Posterior vena cava (tissue), 2 donors: ENCODE results near the gene CHDH. TPM values are rescaled to one million over a fixed set of nuclear protein-coding genes. Genes with fewer than 3 reads are reported as not detected.

Experiments used
- DNase-seq: peaks from one replicate; pipeline ENCODE4 v3.0.0-alpha.2; 2020; ENCODE audit warnings: low spot score
- intact Hi-C, 2 donors: fragments of 100-400 bp; cut with DNase I; formaldehyde crosslinking; loops; one replicate each; pipeline versions ENCODE4 v1.14.1 to v1.14.2; 2022 to 2023
- long read RNA-seq, 2 donors: library from polyadenylated mRNA; unstranded; transcript quantifications; one replicate each; pipeline ENCODE4 v2.0.0, GENCODE V29; 2020 to 2021
- total RNA-seq, 2 donors: library from RNA; stranded (reverse); fragmentation: NEBNext Ultra II Directional; extraction: Animal tissue kit (Norgen Biotek cat#: 25700); gene quantifications; one replicate each; pipeline ENCODE4 v1.2.1, GENCODE V29; 2021
- donor health status: DM: yes; HTN: yes; CAD: no.
- donor health status: DM: yes; HTN: yes; CAD: no.

CHDH gene
- total RNA-seq = 1 to 10 TPM; 2.0 to 3.7 TPM
- long read RNA-seq, donor 1, full-length matches to known transcripts = 1 of 1 reads
- long read RNA-seq, donor 1, partial matches to known transcripts = 0 of 1 reads
- long read RNA-seq, donor 1, other reads (novel, unspliced or antisense) = 0 of 1 reads
- long read RNA-seq, donor 2, full-length matches to known transcripts = 9 of 19 reads
- long read RNA-seq, donor 2, partial matches to known transcripts = 2 of 19 reads
- long read RNA-seq, donor 2, other reads (novel, unspliced or antisense) = 8 of 19 reads

GRCh38 chr3:53846134-53846850 lies at the start of gene CHDH, which contains the start of gene IL17RB:
Gene CHDH (minus strand): TSS chr3:53846419. CDS start chr3:53824008, 22,411 bp downstream.
Gene IL17RB (plus strand): TSS chr3:53846568. CDS start chr3:53846589, 21 bp downstream.
- intact Hi-C loops = no loop called here

DNA sequence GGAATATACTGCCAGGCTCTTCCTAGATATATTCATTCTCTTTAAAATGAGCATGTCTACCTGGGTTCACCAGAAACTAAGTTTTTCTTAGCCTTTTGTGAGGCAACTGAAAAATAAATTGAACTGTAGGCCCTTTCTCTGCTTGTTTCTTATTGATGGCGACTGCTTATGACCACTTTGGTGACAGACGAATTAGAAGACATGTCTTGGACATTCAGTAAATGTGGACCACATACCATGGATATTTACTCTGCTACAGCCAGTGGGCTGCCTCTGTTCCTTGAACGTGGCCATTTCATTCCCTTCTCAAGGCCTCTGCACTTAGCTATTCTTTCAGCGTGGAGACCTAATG lies 46.0 kb upstream of the CHDH start:
- intact Hi-C loops = no loop called here
- DNase-seq = no peak

More at GRCh38 chr3:53846134-53846850, at the start of gene CHDH, which contains the start of gene IL17RB:
- DNase-seq = no peak

- intact Hi-C loops = no loop called here
- DNase-seq = peak; percentile 100
Observed at GRCh38 chr3:53891497-53892285, 45.5 kb upstream of the CHDH start, which contains the start of gene SELENOK. Gene SELENOK (minus strand): TSS chr3:53891859.

GRCh38 chr3:53890726-53891475 lies 44.7 kb upstream of the CHDH start:
- intact Hi-C loops = no loop called here
- DNase-seq = no peak

DNA sequence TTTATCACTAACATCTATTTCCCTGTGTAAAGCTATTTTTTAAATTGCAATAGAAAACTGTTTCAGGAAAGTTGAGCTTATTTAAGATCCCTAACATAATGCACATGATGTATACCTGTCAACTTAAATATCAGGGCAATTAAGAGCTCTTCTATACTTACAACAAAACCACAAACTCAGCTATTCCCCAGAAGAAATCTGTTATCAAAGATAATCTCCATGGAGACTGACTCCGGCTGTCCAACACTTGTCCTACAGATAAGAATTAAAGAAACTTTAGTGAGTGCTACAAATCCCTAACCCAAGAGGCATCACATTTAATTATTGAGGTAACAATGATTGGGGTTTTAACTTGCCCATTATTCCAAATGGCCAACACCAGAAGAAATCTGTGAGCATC lies 42.0 kb upstream of the CHDH start:
- no peak for DNase-seq
- intact Hi-C loops = no loop called here

DNA sequence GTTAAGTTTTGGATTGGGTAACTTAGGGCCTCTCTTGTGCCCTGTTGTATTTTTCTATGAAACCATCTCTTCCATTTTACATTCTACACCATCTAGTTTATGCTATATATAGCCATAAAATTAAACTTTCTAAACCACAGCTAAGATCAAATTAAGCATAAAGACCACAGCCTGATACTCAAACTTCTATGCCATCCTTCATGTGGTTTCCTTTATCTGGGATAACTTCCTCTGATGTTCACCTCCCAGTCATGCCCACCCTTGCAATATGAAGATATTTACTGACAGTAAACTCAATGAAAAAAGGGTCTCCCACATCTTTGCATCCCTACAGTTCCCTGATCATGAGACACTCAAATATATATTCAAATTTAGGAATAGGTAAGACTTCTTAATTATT lies 41.2 kb upstream of the CHDH start:
- intact Hi-C loops = no loop called here
- no peak for DNase-seq

DNA sequence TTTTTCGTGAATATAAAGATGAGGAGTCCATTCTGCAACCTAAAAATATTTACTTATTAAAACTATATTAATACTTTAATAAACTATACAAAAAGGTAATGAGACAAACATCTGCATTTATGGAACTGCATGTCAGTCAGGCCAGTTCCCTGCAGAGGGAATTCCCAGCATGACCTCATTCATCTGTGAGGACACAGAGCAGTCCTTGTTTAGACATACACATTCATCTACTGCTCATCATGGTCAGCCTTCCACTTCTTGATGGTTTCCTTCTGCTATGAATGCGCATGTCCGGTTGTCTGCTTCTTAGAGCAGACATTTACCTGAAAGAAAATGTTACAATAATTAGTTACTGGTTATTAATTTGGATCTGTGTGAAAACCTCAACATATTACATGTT lies 39.0 kb upstream of the CHDH start:
- no peak for DNase-seq
- intact Hi-C loops = no loop called here

DNA sequence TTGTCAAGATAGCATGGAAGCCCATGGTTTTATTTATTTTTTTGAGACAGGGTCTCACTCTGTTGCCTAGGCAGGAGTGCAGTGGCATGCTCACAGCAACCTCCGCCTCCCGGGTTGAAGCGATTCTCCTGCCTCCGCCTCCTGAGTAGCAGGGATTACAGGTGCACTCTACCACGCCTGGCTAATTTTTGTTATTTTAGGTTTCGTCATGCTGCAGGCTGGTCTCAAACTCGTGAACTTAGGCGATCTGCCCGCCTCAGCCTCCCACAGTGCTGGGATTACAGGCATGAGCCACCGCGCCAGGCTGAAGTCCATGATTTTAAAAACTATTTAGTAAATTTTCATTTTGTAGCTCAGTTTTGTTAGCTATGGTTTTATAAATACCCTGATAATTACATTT lies 38.4 kb upstream of the CHDH start:
- no peak for DNase-seq
- intact Hi-C loops = no loop called here

- DNase-seq = no peak
- intact Hi-C loops = no loop called here
Observed at GRCh38 chr3:53883008-53883407, 36.8 kb upstream of the CHDH start.

DNA sequence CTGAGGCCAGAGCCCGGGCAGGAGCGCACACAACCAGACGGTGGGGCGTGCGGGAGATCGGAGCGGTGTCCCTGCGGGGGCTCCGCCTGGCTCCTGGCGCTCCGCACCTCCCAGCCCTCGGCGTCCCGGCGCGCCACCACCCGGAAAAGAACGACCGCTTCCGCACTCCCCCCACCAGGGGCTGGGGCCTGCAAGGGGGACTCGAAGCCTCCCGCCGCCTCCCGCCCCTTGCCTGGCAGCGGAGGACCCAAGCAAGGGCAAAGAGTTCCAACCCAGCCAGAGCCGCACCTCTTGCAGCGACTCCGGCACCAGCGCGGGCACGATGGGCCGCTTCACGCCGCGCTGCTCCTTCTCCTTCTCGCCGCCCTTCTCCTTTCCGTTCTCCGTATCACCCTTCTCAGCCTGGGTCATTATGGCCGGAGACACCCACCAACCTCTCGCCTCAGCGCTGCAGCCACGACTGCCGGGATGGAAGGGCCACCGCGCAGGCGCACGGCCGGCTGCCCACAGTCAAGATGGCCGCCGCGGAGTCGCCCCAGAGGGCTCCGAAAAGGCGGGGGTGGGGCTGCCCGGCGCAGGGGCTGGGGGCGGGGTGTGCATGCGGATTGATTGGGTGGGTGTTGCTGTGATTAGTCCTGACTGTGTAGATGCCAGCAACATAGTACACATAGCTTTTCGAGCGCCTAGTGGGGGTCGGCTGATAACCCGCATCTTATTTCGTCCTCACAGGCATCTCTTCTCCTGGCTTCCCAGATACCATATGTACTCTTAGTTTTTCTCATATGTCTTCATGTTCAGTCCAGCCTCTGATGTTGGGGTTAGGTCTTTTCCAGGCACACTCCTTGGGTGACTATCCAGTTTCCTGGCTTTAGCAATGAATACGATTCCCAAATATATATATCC lies 35.7 kb upstream of the CHDH start, which contains the start of gene ACTR8:
Gene ACTR8, minus strand, starts transcription at position 462 of the 903 bp plus-strand sequence. Its CDS starts 51 bp downstream, at position 411.
- intact Hi-C loops = no loop called here
- peak; percentile 95 for DNase-seq

DNA sequence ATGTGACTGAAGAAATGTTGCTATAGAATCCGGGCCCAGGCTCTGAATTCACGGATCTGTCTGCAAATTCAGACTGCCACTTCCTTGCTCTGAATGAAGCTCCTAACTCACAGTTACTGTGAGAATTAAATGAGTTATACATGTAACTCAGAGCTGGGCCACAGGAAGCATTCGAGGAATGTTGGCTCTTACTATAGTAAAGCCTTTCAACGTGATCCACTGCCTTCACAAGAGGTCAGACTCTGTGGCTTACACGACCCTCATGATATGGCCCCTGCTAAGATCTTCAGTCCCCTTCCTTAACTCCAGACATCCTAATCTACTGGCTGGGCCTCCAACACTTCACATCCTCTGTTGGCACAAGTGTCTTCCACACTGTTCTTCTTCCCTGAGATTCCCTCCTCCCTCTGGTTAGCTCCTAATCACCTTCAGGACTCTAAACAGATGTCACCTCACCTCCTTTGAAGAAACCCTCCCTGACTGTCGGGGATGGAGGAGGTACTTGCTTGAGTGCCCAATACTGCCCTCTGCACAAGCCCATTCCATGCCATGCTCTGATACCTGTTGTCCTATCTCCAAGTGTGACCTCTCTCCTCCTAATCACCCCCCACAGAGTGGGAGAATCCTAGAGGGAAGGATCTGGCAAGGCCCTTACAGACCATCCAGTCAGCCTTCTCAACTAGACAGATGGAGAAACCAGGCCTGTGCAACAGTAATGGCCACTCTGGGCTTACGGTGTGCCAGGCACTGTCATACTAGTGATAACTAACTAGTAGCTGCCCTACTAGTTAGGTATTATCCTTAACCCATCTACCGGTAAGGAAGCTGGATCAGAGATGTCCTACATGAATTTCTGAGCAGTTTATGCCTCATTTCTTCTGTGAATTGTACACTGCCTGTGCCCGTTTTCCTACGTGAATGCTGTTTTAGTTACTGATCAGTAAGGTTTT lies 34.5 kb upstream of the CHDH start:
- intact Hi-C loops = no loop called here
- no peak for DNase-seq

DNA sequence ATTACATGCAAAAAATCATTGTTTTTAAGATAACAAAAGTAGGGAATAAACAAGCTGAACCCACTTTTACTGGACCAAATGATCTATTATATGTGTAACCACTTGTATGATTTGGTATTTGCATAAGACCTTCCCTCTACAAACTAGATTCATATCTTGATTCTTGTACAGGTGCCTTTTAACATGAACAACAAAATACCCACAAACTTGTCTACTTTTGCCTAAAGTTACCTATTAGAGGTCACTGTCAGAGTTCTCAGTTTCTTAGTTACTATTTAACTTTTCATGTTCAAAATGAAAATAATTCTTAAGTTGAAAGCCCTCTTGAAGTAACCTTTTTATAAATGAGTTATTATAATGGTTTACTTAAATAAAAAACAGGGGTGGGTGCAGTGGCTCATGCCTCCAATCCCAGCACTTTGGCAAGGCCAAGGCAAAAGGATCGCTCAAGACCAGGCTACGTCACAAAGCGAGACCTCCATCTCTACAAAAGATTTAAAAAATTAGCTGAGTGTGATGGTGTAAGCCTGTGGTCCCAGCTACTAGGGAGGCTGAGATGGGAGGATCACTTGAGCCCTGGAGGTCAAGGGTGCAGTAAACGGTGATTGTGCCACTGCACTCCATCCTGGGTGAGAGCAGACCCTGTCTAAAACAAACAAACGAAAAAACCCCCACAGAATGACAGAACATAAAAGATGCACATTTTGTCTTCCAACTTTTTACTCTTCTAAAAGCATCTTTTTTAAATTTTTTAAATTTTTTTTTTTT lies 19.7 kb upstream of the CHDH start:
- DNase-seq = no peak
- intact Hi-C loops = no loop called here

DNA sequence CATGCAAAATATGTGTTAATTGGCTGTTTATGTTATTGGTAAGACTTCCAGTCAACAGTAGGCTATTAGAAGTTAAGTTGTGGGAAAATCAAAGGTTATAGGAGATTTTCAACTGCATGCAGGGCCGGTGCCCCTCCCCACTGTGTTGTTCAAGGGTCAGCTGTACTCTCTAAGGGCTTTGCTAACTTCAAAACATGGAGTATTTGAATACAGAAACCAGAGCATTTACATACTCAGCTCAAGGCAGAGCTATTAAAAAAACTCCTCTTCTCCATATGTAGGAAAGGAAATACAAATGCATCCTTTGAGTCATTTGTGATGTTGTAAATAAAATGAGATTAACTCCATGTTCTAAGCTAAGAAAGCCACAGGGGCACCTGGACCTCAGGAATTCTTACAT lies 16.9 kb upstream of the CHDH start:
- intact Hi-C loops = no loop called here
- DNase-seq = no peak

DNA sequence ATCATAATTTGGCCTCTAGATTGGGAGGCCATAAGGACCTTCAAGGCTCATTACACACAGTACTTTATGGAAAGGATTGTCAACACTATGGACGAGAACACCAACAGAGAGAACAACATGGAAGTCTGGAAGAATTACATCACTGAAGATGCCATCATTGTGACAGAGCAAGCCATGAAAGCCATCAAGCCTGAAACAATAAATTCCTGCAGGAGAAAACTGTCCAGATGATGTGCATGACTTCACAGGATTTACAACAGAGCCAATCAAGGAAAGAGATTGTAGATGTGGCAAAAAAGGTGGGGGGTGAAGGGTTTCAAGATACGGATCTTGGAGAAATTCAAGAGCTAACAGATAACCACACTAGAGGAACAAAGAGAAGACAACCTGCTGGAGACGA lies 16.0 kb upstream of the CHDH start:
- intact Hi-C loops = no loop called here
- no peak for DNase-seq

GRCh38 chr3:53860196-53860595 lies 14.0 kb upstream of the CHDH start:
- intact Hi-C loops = no loop called here
- no peak for DNase-seq

- DNase-seq = no peak
- intact Hi-C loops = no loop called here
Observed at GRCh38 chr3:53859178-53859577, 13.0 kb upstream of the CHDH start.
